ACC112 (cell line): ENCODE measurements around the gene HSPE1.
"Not testable (repeated sequence)": the region's sequence is repeated elsewhere in the genome, so short reads cannot be mapped to it uniquely, and the experiment has no call there.

Experiments
- H2AFZ ChIP-seq: fragments of 200-600 bp; sonication (generic); one replicate; pipeline ENCODE4 v1.6.0; 2017; ENCODE audit warnings: antibody characterized with exemption, low read length; ENCODE audit not compliant: unreplicated experiment
- H3K27ac ChIP-seq: fragments of 200-600 bp; sonication (generic); 2 replicates; pipeline ENCODE4 v1.5.1; 2014; ENCODE audit warnings: low read depth, mild to moderate bottlenecking, antibody characterized with exemption, low read length, moderate library complexity
- H3K27me3 ChIP-seq: fragments of 200-600 bp; sonication (generic); 2 replicates; pipeline ENCODE4 v1.6.1; 2014; ENCODE audit warnings: mild to moderate bottlenecking, antibody characterized with exemption, low read length, moderate library complexity, mixed read lengths; ENCODE audit not compliant: insufficient read depth
- H3K36me3 ChIP-seq: fragments of 200-600 bp; sonication (generic); 2 replicates; pipeline ENCODE4 v1.6.1; 2016; ENCODE audit warnings: mild to moderate bottlenecking, antibody characterized with exemption, low read length, moderate library complexity, mixed read lengths; ENCODE audit not compliant: insufficient read depth
- H3K4me1 ChIP-seq: fragments of 200-600 bp; sonication (generic); one replicate; pipeline ENCODE4 v1.6.1; 2016; ENCODE audit warnings: low read length, mixed read lengths; ENCODE audit not compliant: insufficient read depth, unreplicated experiment, control insufficient read depth
- H3K4me3 ChIP-seq: fragments of 200-600 bp; sonication (generic); 2 replicates; pipeline ENCODE4 v1.5.1; 2014; ENCODE audit warnings: mild to moderate bottlenecking, low read depth, low read length
- H3K79me2 ChIP-seq: fragments of 200-600 bp; sonication (generic); one replicate; pipeline ENCODE4 v1.6.0; 2016; ENCODE audit warnings: low read length; ENCODE audit not compliant: control insufficient read depth, unreplicated experiment, insufficient read depth

The HSPE1 gene

GRCh38 chr2:197499594-197500502, at the start of gene HSPE1, which contains the start of gene HSPD1:
Gene HSPE1, plus strand, starts transcription at chr2:197500379. Its CDS starts 58 bp downstream, at chr2:197500437.
Gene HSPD1, minus strand, starts transcription at chr2:197499840. Its CDS starts 992 bp downstream, at chr2:197498848.
- H3K36me3 ChIP-seq: peaks cover 44% of the 10 kb centered on the region
- H3K4me1 ChIP-seq: peaks cover 44% of the 10 kb centered on the region
- peak within 1 kb of the TSS; percentile 99 for H3K4me3 ChIP-seq
- no peaks in the 10 kb centered on the region for H3K27me3 ChIP-seq
- H3K27ac ChIP-seq: peak within 1 kb of the TSS; percentile 73
- H2AFZ ChIP-seq: peak within 1 kb of the TSS; percentile 65
- peaks cover 85% of the 10 kb centered on the region for H3K79me2 ChIP-seq

- Histone ChIP-seq H3K36me3 (no peaks in the 10 kb centered on the region), H3K27me3 (no peaks in the 10 kb centered on the region), H2AFZ (no peak overlapping the region), H3K4me1 (peaks cover 11% of the 10 kb centered on the region), H3K27ac (no peak overlapping the region), H3K79me2 (peaks cover 17% of the 10 kb centered on the region), H3K4me3 (no peak overlapping the region)
Measured at GRCh38 chr2:197450465-197450864, 49.7 kb upstream of the HSPE1 start.

- peaks cover 11% of the 10 kb centered on the region for H3K4me1 ChIP-seq
- not testable (repeated sequence) for H3K36me3 ChIP-seq, H3K4me3 ChIP-seq, H3K27ac ChIP-seq, H2AFZ ChIP-seq, H3K27me3 ChIP-seq
- H3K79me2 ChIP-seq: peaks cover 22% of the 10 kb centered on the region
Measured at GRCh38 chr2:197450935-197451358, 49.2 kb upstream of the HSPE1 start.

GRCh38 chr2:197452754-197453122, 47.4 kb upstream of the HSPE1 start:
- Histone ChIP-seq H3K27ac (peak overlapping the region; percentile 99), H2AFZ (peak overlapping the region; percentile 70), H3K79me2 (peaks cover 35% of the 10 kb centered on the region)

GRCh38 chr2:197453123-197453913, 46.9 kb upstream of the HSPE1 start, which contains the start of gene COQ10B:
Gene COQ10B, plus strand, starts transcription at chr2:197453552. Its CDS starts 9 bp downstream, at chr2:197453561.
- Histone ChIP-seq H3K79me2 (peaks cover 39% of the 10 kb centered on the region), H3K4me3 (peak within 1 kb of the TSS; percentile 94), H3K27me3 (no peaks in the 10 kb centered on the region), H3K4me1 (peaks cover 11% of the 10 kb centered on the region), H3K27ac (peak within 1 kb of the TSS; percentile 99), H2AFZ (peak within 1 kb of the TSS; percentile 70), H3K36me3 (0 out of 2 replicates have a peak, but pooled peaks cover 5% of the 10 kb centered on the region)

More at GRCh38 chr2:197452754-197453122, 47.4 kb upstream of the HSPE1 start:
- Histone ChIP-seq H3K4me1 (peaks cover 11% of the 10 kb centered on the region), H3K4me3 (peak overlapping the region; percentile 94), H3K27me3 (no peaks in the 10 kb centered on the region), H3K36me3 (0 out of 2 replicates have a peak, but pooled peaks cover 5% of the 10 kb centered on the region)

GRCh38 chr2:197453914-197454398, 46.2 kb upstream of the HSPE1 start:
- no peak overlapping the region for H2AFZ ChIP-seq

GRCh38 chr2:197454923-197455322, 45.3 kb upstream of the HSPE1 start:
- peaks cover 54% of the 10 kb centered on the region for H3K79me2 ChIP-seq
- H3K27ac ChIP-seq: peak overlapping the region; percentile 99
- no peak overlapping the region for H2AFZ ChIP-seq
- H3K4me3 ChIP-seq: peak overlapping the region; percentile 94
- H3K27me3 ChIP-seq: no peaks in the 10 kb centered on the region
- H3K4me1 ChIP-seq: peaks cover 16% of the 10 kb centered on the region
- peaks cover 11% of the 10 kb centered on the region; the same call in 1 of the 2 replicates for H3K36me3 ChIP-seq

More at GRCh38 chr2:197453914-197454398, 46.2 kb upstream of the HSPE1 start:
- Histone ChIP-seq H3K27ac (peak overlapping the region; percentile 99), H3K36me3 (0 out of 2 replicates have a peak, but pooled peaks cover 5% of the 10 kb centered on the region), H3K4me1 (peaks cover 14% of the 10 kb centered on the region), H3K79me2 (peaks cover 45% of the 10 kb centered on the region), H3K27me3 (no peaks in the 10 kb centered on the region), H3K4me3 (peak overlapping the region; percentile 94)

- H2AFZ ChIP-seq: no peak overlapping the region
- peaks cover 18% of the 10 kb centered on the region for H3K4me1 ChIP-seq
- no peak overlapping the region for H3K27ac ChIP-seq
- peaks cover 13% of the 10 kb centered on the region; the same call in 1 of the 2 replicates for H3K36me3 ChIP-seq
- H3K79me2 ChIP-seq: peaks cover 56% of the 10 kb centered on the region
- H3K4me3 ChIP-seq: peak overlapping the region; percentile 94
- H3K27me3 ChIP-seq: no peaks in the 10 kb centered on the region
Measured at GRCh38 chr2:197455428-197455827, 44.8 kb upstream of the HSPE1 start.

- no peak overlapping the region for H2AFZ ChIP-seq
- H3K27me3 ChIP-seq: no peaks in the 10 kb centered on the region
- no peak overlapping the region for H3K4me3 ChIP-seq
- peaks cover 51% of the 10 kb centered on the region for H3K79me2 ChIP-seq
- H3K4me1 ChIP-seq: peaks cover 19% of the 10 kb centered on the region
- no peak overlapping the region for H3K27ac ChIP-seq
- H3K36me3 ChIP-seq: peaks cover 16% of the 10 kb centered on the region; the same call in 1 of the 2 replicates
Measured at GRCh38 chr2:197460649-197461048, 39.5 kb upstream of the HSPE1 start.

GRCh38 chr2:197461057-197461456, 39.1 kb upstream of the HSPE1 start:
- no peak overlapping the region for H3K27ac ChIP-seq
- peaks cover 12% of the 10 kb centered on the region; the same call in 1 of the 2 replicates for H3K36me3 ChIP-seq
- H3K27me3 ChIP-seq: no peaks in the 10 kb centered on the region
- H3K4me1 ChIP-seq: peaks cover 19% of the 10 kb centered on the region
- no peak overlapping the region for H3K4me3 ChIP-seq
- no peak overlapping the region for H2AFZ ChIP-seq
- peaks cover 47% of the 10 kb centered on the region for H3K79me2 ChIP-seq
